Peyer's patch (tissue), 4 donors: ENCODE results near the gene THRB. TPM values are rescaled to one million over a fixed set of nuclear protein-coding genes. Genes with fewer than 3 reads are reported as not detected.

Source experiments
- DNase-seq, 3 donors: peaks; one replicate each; pipeline ENCODE4 v3.0.0-alpha.2; 2017 to 2019
- H3K27ac ChIP-seq, 4 donors: fragments of 200-600 bp; sonication (generic); one replicate each; pipeline ENCODE4 v1.5.1; 2016 to 2019
- H3K27me3 ChIP-seq, 2 donors: fragments of 200-600 bp; sonication (generic); one replicate each; pipeline ENCODE4 v1.5.1; 2019
- H3K36me3 ChIP-seq, 3 donors: fragments of 200-600 bp; sonication (generic); one replicate each; pipeline ENCODE4 v1.5.1; 2016 to 2019
- H3K4me1 ChIP-seq, 4 donors: fragments of 200-600 bp; sonication (generic); one replicate each; pipeline ENCODE4 v1.5.1; 2016 to 2019
- H3K4me3 ChIP-seq, 4 donors: fragments of 200-600 bp; sonication (generic); 1 replicate in 3 of 4; 2 replicates in 1 of 4; pipeline ENCODE4 v1.5.1; 2016 to 2019; ENCODE audit warnings: mild to moderate bottlenecking in 1 of 4
- H3K9me3 ChIP-seq, 4 donors: fragments of 200-600 bp; sonication (generic); one replicate each; pipeline ENCODE4 v1.5.1; 2016 to 2019; ENCODE audit warnings: mild to moderate bottlenecking in 1 of 4
- CTCF ChIP-seq, 6 experiments: fragments of 450-650 bp in 4 of 6; fragments of 200-600 bp in 2 of 6; sonication (generic) in 1 of 6; IDR thresholded peaks; one replicate each; pipeline ENCODE4 v1.5.1; 2017 to 2019; ENCODE audit warnings: antibody characterized with exemption in 6 of 6, mild to moderate bottlenecking in 3 of 6, moderate library complexity in 1 of 6
- POLR2A ChIP-seq, 2 donors: fragments of 450-650 bp; IDR thresholded peaks; one replicate each; pipeline ENCODE4 v1.5.1; 2017; ENCODE audit warnings: antibody characterized with exemption in 2 of 2, mild to moderate bottlenecking in 2 of 2, moderate library complexity in 2 of 2
- total RNA-seq, 4 donors: library from RNA; depleted of rRNA; stranded (reverse); fragments of >200 nt; gene quantifications; one replicate each; pipeline ENCODE4 v1.1.0, GENCODE V29; 2016

THRB gene
- total RNA-seq, 4 donors from 2014 or later: 2.6 to 13.2 (median 8.4) TPM

- Histone ChIP-seq H3K9me3 (no peaks in the 10 kb centered on the region), H3K36me3 (no peaks in the 10 kb centered on the region), H3K4me3 (no peak overlapping the region), H3K27me3 (no peaks in the 10 kb centered on the region), H3K27ac (peak overlapping the region in 1 of 4 donors; percentile 3), H3K4me1 (peaks cover 0 to 21% (median 4%) of the 10 kb centered on the region in 4 donors)
- DNase-seq: no peak
- TF ChIP-seq POLR2A (IDR thresholded peaks at IDR 0.05) (no peak), CTCF (IDR thresholded peaks at IDR 0.05) (no peak)
Observed at GRCh38 chr3:24390169-24391130, 104.2 kb downstream of the THRB start.

- Histone ChIP-seq H3K4me3 (no peak overlapping the region), H3K4me1 (peaks cover 0 to 21% (median 4%) of the 10 kb centered on the region in 4 donors), H3K27ac (peak overlapping the region in 1 of 4 donors; percentile 32), H3K27me3 (no peaks in the 10 kb centered on the region), H3K9me3 (no peaks in the 10 kb centered on the region), H3K36me3 (no peaks in the 10 kb centered on the region)
- TF ChIP-seq CTCF (IDR thresholded peaks at IDR 0.05): no peak
- TF ChIP-seq POLR2A (IDR thresholded peaks at IDR 0.05): no peak
- DNase-seq: no peak
Observed at GRCh38 chr3:24389108-24390090, 105.3 kb downstream of the THRB start.

- peaks cover 0 to 21% (median 4%) of the 10 kb centered on the region in 4 donors for H3K4me1 ChIP-seq
- no peak for DNase-seq
- H3K4me3 ChIP-seq: no peak overlapping the region
- TF ChIP-seq POLR2A (IDR thresholded peaks at IDR 0.05) (no peak), CTCF (IDR thresholded peaks at IDR 0.05) (no peak)
- no peaks in the 10 kb centered on the region for H3K27me3 ChIP-seq
- H3K36me3 ChIP-seq: no peaks in the 10 kb centered on the region
- H3K27ac ChIP-seq: no peak overlapping the region
- no peaks in the 10 kb centered on the region for H3K9me3 ChIP-seq
Observed at GRCh38 chr3:24388611-24389010, 106.0 kb downstream of the THRB start.

- Histone ChIP-seq H3K27ac (no peak overlapping the region), H3K9me3 (no peaks in the 10 kb centered on the region), H3K4me3 (no peak overlapping the region), H3K27me3 (no peaks in the 10 kb centered on the region), H3K4me1 (peaks cover 0 to 21% (median 4%) of the 10 kb centered on the region in 4 donors), H3K36me3 (no peaks in the 10 kb centered on the region)
- TF ChIP-seq POLR2A (IDR thresholded peaks at IDR 0.05) (no peak), CTCF (IDR thresholded peaks at IDR 0.05) (no peak)
- no peak for DNase-seq
Observed at GRCh38 chr3:24388159-24388558, 106.5 kb downstream of the THRB start.

GRCh38 chr3:24387493-24387892 lies 107.2 kb downstream of the THRB start:
- Histone ChIP-seq H3K27ac (no peak overlapping the region), H3K9me3 (no peaks in the 10 kb centered on the region), H3K4me1 (peaks cover 0 to 21% (median 4%) of the 10 kb centered on the region in 4 donors), H3K4me3 (no peak overlapping the region), H3K36me3 (no peaks in the 10 kb centered on the region), H3K27me3 (no peaks in the 10 kb centered on the region)
- TF ChIP-seq CTCF (IDR thresholded peaks at IDR 0.05) (no peak), POLR2A (IDR thresholded peaks at IDR 0.05) (no peak)
- DNase-seq: no peak
